ENCODE results near the gene C8G.

DNA sequence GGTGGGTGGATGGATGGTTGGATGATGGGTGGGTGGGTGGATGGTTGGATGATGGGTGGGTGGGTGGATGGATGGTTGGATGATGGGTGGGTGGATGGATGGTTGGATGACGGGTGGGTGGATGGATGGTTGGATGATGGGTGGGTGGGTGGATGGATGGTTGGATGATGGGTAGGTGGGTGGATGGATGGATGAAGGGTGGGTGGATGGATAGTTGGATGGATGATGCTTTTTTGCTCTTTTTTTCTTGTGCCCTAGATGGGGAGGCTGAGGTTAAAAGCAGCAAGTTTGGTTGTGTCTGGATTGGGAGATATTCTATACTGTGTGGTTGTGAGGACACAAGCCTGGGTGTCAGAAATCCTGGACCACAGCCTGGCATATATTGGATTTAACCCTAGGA lies 12.4 kb downstream of the C8G start:
- no peak for TF ChIP-seq POLR2AphosphoS5 (IDR thresholded peaks at IDR 0.05; ENCODE audit: borderline replicate concordance, low read depth, low read length)
- TF ChIP-seq EZH2 (IDR thresholded peaks at IDR 0.05), result no peak
- no peak for TF ChIP-seq FOXP2 (optimal IDR thresholded peaks at IDR 0.05; ENCODE audit: control extremely low read depth, extremely low read length, insufficient read depth)

All from SK-N-MC (cell line).